Endothelial cell of umbilical vein (primary cell): ENCODE results near the gene BABAM2. TPM values are rescaled to one million over a fixed set of nuclear protein-coding genes. Genes with fewer than 3 reads are reported as not detected.

Experiments
- BruUV-seq: library from RNA; stranded (reverse); fragments of 400-500 nt; replicated peaks from 2 replicates; lab custom pipeline; 2021; lab: Mats Ljungman, UMichigan
- CTCF ChIA-PET: fragments of 300-600, 350-600 bp; sonication (Branson Sonifier 250); formaldehyde crosslinking; loops from one replicate; lab custom pipeline; 2021; ENCODE audit warnings: antibody characterized with exemption, inconsistent platforms; lab: Charles Lee
- POLR2A ChIA-PET: fragments of 300-600, 350-600 bp; sonication (Branson Sonifier 250); formaldehyde crosslinking; loops from one replicate; lab custom pipeline; 2021; ENCODE audit warnings: antibody characterized with exemption, inconsistent platforms; lab: Charles Lee
- DNase-seq: peaks from one replicate; pipeline ENCODE4 v3.0.0-alpha.2; 2011; ENCODE audit warnings: low read depth, low spot score
- FAIRE-seq: peaks from 2 replicates; lab custom pipeline; 2011; peaks lifted over from hg19 to GRCh38; lab: Jason Lieb, UNC
- H2AFZ ChIP-seq: 2 replicates; pipeline ENCODE4 v1.6.0; 2012; ENCODE audit warnings: low read depth, low read length, control low read depth, inconsistent platforms
- H3K27ac ChIP-seq: 2 replicates; pipeline ENCODE4 v1.5.1; 2011; ENCODE audit warnings: low read depth, mild to moderate bottlenecking, control low read depth, low read length, moderate library complexity; ENCODE audit not compliant: insufficient read depth
- H3K27me3 ChIP-seq, 2 experiments: 2 replicates each; pipeline versions ENCODE4 v1.6.0 to v1.6.1; 2011; ENCODE audit warnings: low read length in 2 of 2, mixed read lengths in 1 of 2; ENCODE audit not compliant: control insufficient read depth in 2 of 2, insufficient read depth in 2 of 2
- H3K36me3 ChIP-seq, 2 experiments: 2 replicates in 1 of 2; 3 replicates in 1 of 2; pipeline ENCODE4 v1.5.1; 2011; ENCODE audit warnings: low read length in 2 of 2, mild to moderate bottlenecking in 1 of 2, moderate library complexity in 1 of 2; ENCODE audit not compliant: control insufficient read depth in 2 of 2, insufficient read depth in 2 of 2; ENCODE audit errors: extremely low read depth in 1 of 2
- H3K4me1 ChIP-seq: 3 replicates; pipeline ENCODE4 v1.5.1; 2011; ENCODE audit warnings: mild to moderate bottlenecking, low read length; ENCODE audit not compliant: control insufficient read depth, insufficient read depth; ENCODE audit errors: extremely low read depth
- H3K4me2 ChIP-seq: 2 replicates; pipeline ENCODE4 v1.6.1; 2011; ENCODE audit warnings: low read length, control low read depth, mixed read lengths; ENCODE audit not compliant: insufficient read depth
- H3K4me3 ChIP-seq, 3 experiments: fragments of 200-600 bp in 1 of 3; sonication (generic), shearing (Covaris generic) in 1 of 3; replicated peaks in 1 of 3; 2 replicates each; pipeline ENCODE4 v1.5.1; 2011 to 2016; ENCODE audit warnings: control low read depth in 3 of 3, low read length in 3 of 3, mild to moderate bottlenecking in 2 of 3, inconsistent platforms in 1 of 3, low read depth in 1 of 3, moderate library complexity in 1 of 3; ENCODE audit not compliant: insufficient read depth in 1 of 3
- H3K79me2 ChIP-seq: 2 replicates; pipeline ENCODE4 v1.6.0; 2012; ENCODE audit warnings: low read length, inconsistent platforms; ENCODE audit not compliant: control insufficient read depth, insufficient read depth
- H3K9ac ChIP-seq: replicated peaks from 2 replicates; pipeline ENCODE3; 2011; ENCODE audit warnings: low read length, control low read depth; ENCODE audit not compliant: insufficient read depth; ENCODE audit errors: extremely low read depth
- H3K9me1 ChIP-seq: replicated peaks from 3 replicates; pipeline ENCODE4 v1.6.0; 2011; ENCODE audit warnings: mild to moderate bottlenecking, low read length; ENCODE audit not compliant: control insufficient read depth, insufficient read depth; ENCODE audit errors: extremely low read depth
- H3K9me3 ChIP-seq: replicated peaks from 2 replicates; pipeline ENCODE4 v1.5.1; 2012; ENCODE audit warnings: low read length, inconsistent platforms; ENCODE audit not compliant: control insufficient read depth, insufficient read depth
- H4K20me1 ChIP-seq: replicated peaks from 2 replicates; pipeline ENCODE3; 2011; ENCODE audit warnings: mild to moderate bottlenecking, low read length; ENCODE audit not compliant: control insufficient read depth, insufficient read depth; ENCODE audit errors: extremely low read depth
- CTCF ChIP-seq, 2 donors: IDR thresholded peaks; 1 replicate in 1 of 2; 2 replicates in 1 of 2; pipeline ENCODE4 v1.5.1; 2011; ENCODE audit warnings: low read length in 2 of 2, mild to moderate bottlenecking in 2 of 2, moderate library complexity in 2 of 2, control low read depth in 1 of 2, inconsistent platforms in 1 of 2, low read depth in 1 of 2; ENCODE audit not compliant: insufficient read depth in 1 of 2; ENCODE audit errors: extremely low read depth in 1 of 2
- EZH2 ChIP-seq: IDR thresholded peaks from 2 replicates; pipeline ENCODE4 v1.6.1; 2012; ENCODE audit warnings: borderline replicate concordance, low read depth, mild to moderate bottlenecking, moderate library complexity, low read length, inconsistent platforms; ENCODE audit not compliant: severe bottlenecking
- FOS ChIP-seq: IDR thresholded peaks from 2 replicates; pipeline ENCODE4 v1.6.1; 2011; ENCODE audit warnings: mild to moderate bottlenecking, low read length, moderate library complexity, borderline replicate concordance; ENCODE audit not compliant: insufficient read depth
- GATA2 ChIP-seq: IDR thresholded peaks from 2 replicates; pipeline ENCODE4 v1.7.0; 2011; ENCODE audit warnings: low read depth, mild to moderate bottlenecking, moderate library complexity, mixed read lengths, low read length; ENCODE audit not compliant: insufficient read length, insufficient read depth
- JUN ChIP-seq: IDR thresholded peaks from 2 replicates; pipeline ENCODE4 v1.6.1; 2011; ENCODE audit warnings: borderline replicate concordance, low read depth; ENCODE audit not compliant: insufficient read length, insufficient read depth
- MAX ChIP-seq: IDR thresholded peaks from 2 replicates; pipeline ENCODE4 v1.6.1; 2011; ENCODE audit not compliant: insufficient read depth, insufficient read length
- MYC ChIP-seq: IDR thresholded peaks from one replicate; pipeline ENCODE4 v1.6.1; 2011; ENCODE audit warnings: mild to moderate bottlenecking, low read depth, low read length
- POLR2A ChIP-seq: IDR thresholded peaks from 2 replicates; pipeline ENCODE4 v1.6.1; 2012; ENCODE audit warnings: low read depth, mild to moderate bottlenecking, control low read depth, low read length
- POLR2AphosphoS5 ChIP-seq: IDR thresholded peaks from 2 replicates; pipeline ENCODE4 v1.6.1; 2012; ENCODE audit warnings: low read depth, mild to moderate bottlenecking, control low read depth, low read length, moderate library complexity; ENCODE audit not compliant: insufficient read depth
- dilution Hi-C: fragments of 300-500 bp; cut with MboI; formaldehyde crosslinking; loops from one replicate; pipeline ENCODE4 v1.15.0; 2019; ENCODE audit warnings: low sequenced_read_pairs; ENCODE audit not compliant: extremely low pct_ligation_motif_present
- intact Hi-C: fragments of 100-400 bp; cut with micrococcal nuclease; formaldehyde crosslinking; loops from one replicate; pipeline ENCODE4 v1.10.0; 2022
- polyA plus RNA-seq, 4 experiments: library from polyadenylated mRNA; depleted of rRNA in 3 of 4; stranded (reverse) in 3 of 4; unstranded in 1 of 4; fragments of >200 nt; gene quantifications; 2 replicates each; pipeline versions ENCODE4 v1.2.1 to v1.2.3, GENCODE V29; 2011 to 2012; ENCODE audit warnings: missing spikeins in 1 of 4
- total RNA-seq: library from RNA; stranded (reverse); gene quantifications from 2 replicates; pipeline ENCODE4 v1.2.3, GENCODE V29; 2021

BABAM2 gene
- total and polyA plus RNA-seq, 2 donors (not counting 3 experiments of a cell fraction or from before 2014, with no cell fraction given), result 19.9 to 27.6 TPM

GRCh38 chr2:28322456-28322855 is 431.9 kb downstream of the BABAM2 start:
- dilution Hi-C loops (no loop called here), intact Hi-C loops (no loop called here)
- Histone ChIP-seq H2AFZ (no peak overlapping the region), H3K9me3 (no peaks in the 10 kb centered on the region), H3K79me2 (no peaks in the 10 kb centered on the region), H3K27me3 (no peaks in the 10 kb centered on the region), H3K4me2 (no peak overlapping the region), H3K36me3 (no peaks in the 10 kb centered on the region), H3K9me1 (no peaks in the 10 kb centered on the region), H4K20me1 (no peaks in the 10 kb centered on the region), H3K27ac (no peak overlapping the region), H3K9ac (no peak overlapping the region), H3K4me1 (no peaks in the 10 kb centered on the region), H3K4me3 (no peak overlapping the region)
- ChIA-PET POLR2A (no interaction called here), CTCF (interaction anchor here (1.7 kb wide), 1 partner anchor 11 kb away, joined by 3 read pairs; no protein-coding TSS in a partner anchor)
- TF ChIP-seq FOS (no peak), GATA2 (no peak), JUN (no peak), EZH2 (no peak), POLR2AphosphoS5 (no peak), POLR2A (no peak), MYC (no peak), CTCF (IDR thresholded peaks at IDR 0.05; ENCODE audit: extremely low read depth in 1 of 2, insufficient read depth in 1 of 2, low read depth in 1 of 2, low read length in 2 of 2) (no peak), MAX (no peak)
- BruUV-seq, result no TSS peak
- FAIRE-seq (no peak), DNase-seq (no peak)
